GM12878 (cell line): ENCODE data around the gene CNTNAP5. TPM values are rescaled to one million over a fixed set of nuclear protein-coding genes. Genes with fewer than 3 reads are reported as not detected.

Source experiments
- ATAC-seq: fragments of 200-7000 bp; cut with Tn5 transposase; 3 replicates; pipeline ENCODE4 v1.9.1; 2020; ENCODE audit warnings: mild to moderate bottlenecking, moderate library complexity
- BruUV-seq: library from RNA; stranded (reverse); fragments of 400-500 nt; replicated peaks from 2 replicates; lab custom pipeline; 2021; lab: Mats Ljungman, UMichigan
- CTCF ChIA-PET: fragments of 300-600 bp; sonication (Branson Sonifier 250); formaldehyde crosslinking; extraction: SDS; loops from one replicate; lab custom pipeline; 2021; ENCODE audit warnings: inconsistent platforms; lab: Yijun Ruan, JAX
- POLR2A ChIA-PET: fragments of 350-600 bp; formaldehyde crosslinking; extraction: SDS; loops from one replicate; lab custom pipeline; 2021; ENCODE audit warnings: inconsistent platforms; lab: Charles Lee
- RAD21 ChIA-PET: fragments of 300-600 bp; sonication (Branson Sonifier 250); formaldehyde crosslinking; loops from one replicate; lab custom pipeline; 2023; ENCODE audit warnings: antibody characterized with exemption; ENCODE audit not compliant: unreplicated experiment; lab: Charles Lee
- SMC1A ChIA-PET: fragments of 300-600 bp; sonication (Branson Sonifier 250); formaldehyde crosslinking; loops from one replicate; lab custom pipeline; 2023; ENCODE audit not compliant: unreplicated experiment, uncharacterized antibody; lab: Charles Lee
- DNase-seq: peaks from one replicate; pipeline ENCODE4 v3.0.0-alpha.2; 2011; ENCODE audit warnings: low read depth, low spot score
- FAIRE-seq: peaks from 3 replicates; lab custom pipeline; 2011; peaks lifted over from hg19 to GRCh38; lab: Jason Lieb, UNC
- H2AFZ ChIP-seq: 2 replicates; pipeline ENCODE4 v1.6.0; 2011; ENCODE audit warnings: low read depth, low read length, control low read depth; ENCODE audit not compliant: control insufficient read depth
- H3K27ac ChIP-seq: 2 replicates; pipeline ENCODE4 v1.5.1; 2011; ENCODE audit warnings: control low read depth; ENCODE audit not compliant: control insufficient read depth, insufficient read depth
- H3K27me3 ChIP-seq, 2 experiments: replicated peaks in 1 of 2; 2 replicates each; pipeline versions ENCODE4 v1.6.0 to v1.6.1; 2011; ENCODE audit warnings: low read length in 1 of 2; ENCODE audit not compliant: control insufficient read depth in 2 of 2, insufficient read depth in 2 of 2
- H3K36me3 ChIP-seq, 2 experiments: 2 replicates each; pipeline ENCODE4 v1.5.1; 2011; ENCODE audit warnings: low read length in 1 of 2; ENCODE audit not compliant: control insufficient read depth in 2 of 2, insufficient read depth in 2 of 2
- H3K4me1 ChIP-seq: 2 replicates; pipeline ENCODE4 v1.6.1; 2011; ENCODE audit warnings: mild to moderate bottlenecking, low read length, moderate library complexity, mixed read lengths; ENCODE audit not compliant: control insufficient read depth, insufficient read depth
- H3K4me2 ChIP-seq: 2 replicates; pipeline ENCODE4 v1.6.0; 2011; ENCODE audit warnings: control low read depth; ENCODE audit not compliant: control insufficient read depth, insufficient read depth
- H3K4me3 ChIP-seq: fragments of 200-600 bp; sonication (generic); 2 replicates; pipeline ENCODE4 v1.5.1; 2016
- H3K79me2 ChIP-seq: 2 replicates; pipeline ENCODE4 v1.6.0; 2011; ENCODE audit warnings: low read length; ENCODE audit not compliant: control insufficient read depth, insufficient read depth
- H3K9ac ChIP-seq: 2 replicates; pipeline ENCODE4 v1.8.0; 2011; ENCODE audit warnings: low read length, control low read depth, mixed read lengths; ENCODE audit not compliant: control insufficient read depth, insufficient read depth
- H3K9me3 ChIP-seq: replicated peaks from 3 replicates; pipeline ENCODE4 v1.5.1; 2011; ENCODE audit warnings: mild to moderate bottlenecking, low read length; ENCODE audit not compliant: control insufficient read depth, insufficient read depth
- H4K20me1 ChIP-seq: 2 replicates; pipeline ENCODE4 v1.6.0; 2011; ENCODE audit not compliant: control insufficient read depth, insufficient read depth
- EGR1 ChIP-seq, 2 experiments: IDR thresholded peaks; 1 replicate in 1 of 2; 2 replicates in 1 of 2; pipeline ENCODE4 v1.6.1; 2011 to 2012; ENCODE audit warnings: low read depth in 2 of 2, low read length in 2 of 2, borderline replicate concordance in 1 of 2, mild to moderate bottlenecking in 1 of 2, moderate library complexity in 1 of 2
- JUND ChIP-seq: IDR thresholded peaks from 2 replicates; pipeline ENCODE4 v1.6.1; 2012; ENCODE audit warnings: low read depth, mild to moderate bottlenecking, low read length, improper control_type of control experiment, moderate library complexity
- LARP7 ChIP-seq: fragments of 450-650 bp; IDR thresholded peaks from 2 replicates; pipeline ENCODE4 v1.6.1; 2017; ENCODE audit warnings: mild to moderate bottlenecking
- POLR2AphosphoS5 ChIP-seq: IDR thresholded peaks from 2 replicates; pipeline ENCODE4 v1.6.1; 2011; ENCODE audit warnings: mild to moderate bottlenecking, low read length, inconsistent platforms
- RCOR1 ChIP-seq: conservative IDR thresholded peaks from 2 replicates; pipeline ENCODE4 v1.6.1; 2012; ENCODE audit warnings: low read depth, low read length, improper control_type of control experiment
- SMC3 ChIP-seq: IDR thresholded peaks from 2 replicates; pipeline ENCODE4 v1.6.1; 2011; ENCODE audit warnings: low read length, improper control_type of control experiment, borderline replicate concordance
- WGBS: methylation state at CpG from one replicate; pipeline ENCODE4 v1.1.6; 2016; ENCODE audit warnings: low lambda C conversion rate; ENCODE audit not compliant: insufficient replicate concordance, insufficient coverage; ENCODE audit errors: missing lambda C conversion rate; 5-methylcytosine and 5-hydroxymethylcytosine counted together
- in situ Hi-C: fragments of 300-500 bp; cut with MboI; formaldehyde crosslinking; loops from 9 replicates; pipeline ENCODE4 v1.14.3; 2018; ENCODE audit warnings: mixed read lengths
- intact Hi-C: fragments of 100-400 bp; cut with micrococcal nuclease; formaldehyde crosslinking; loops from one replicate; pipeline ENCODE4 v1.14.2; 2022; ENCODE audit not compliant: unreplicated experiment
- polyA plus RNA-seq, 11 experiments: library from polyadenylated mRNA; depleted of rRNA in 4 of 11; unstranded in 6 of 11; stranded (reverse) in 5 of 11; fragments of >200 nt; fragmentation: Nextera tagmentation in 4 of 11; fragmentation: Illumina TruSeq in 1 of 11; extraction: Ambion mirVana in 4 of 11; extraction: Trizol in 1 of 11; gene quantifications; 1 replicate in 1 of 11; 2 replicates in 10 of 11; pipeline versions ENCODE4 v1.2.1 to v1.2.3, GENCODE V29; 2011 to 2016; ENCODE audit warnings: inconsistent platforms in 2 of 11, missing spikeins in 2 of 11, low read depth in 1 of 11
- total RNA-seq, 4 experiments: library from RNA; depleted of rRNA in 3 of 4; stranded (reverse); fragments of >200 nt in 3 of 4; fragmentation: Illumina TruSeq in 1 of 4; extraction: Trizol in 1 of 4; gene quantifications; 2 replicates each; pipeline versions ENCODE4 v1.2.1 to v1.2.3, GENCODE V29; 2013 to 2021
- TF ChIP-seq, protein P1 (sequence below): IDR thresholded peaks from 2 replicates; pipeline ENCODE4 v1.6.1; 2012; ENCODE audit warnings: low read depth, low read length, improper control_type of control experiment
- TF ChIP-seq, protein P2 (sequence below): fragments of 450-650 bp; IDR thresholded peaks from 2 replicates; pipeline ENCODE4 v1.6.1; 2017; ENCODE audit warnings: borderline replicate concordance
- TF ChIP-seq, protein P3 (sequence below): IDR thresholded peaks from 2 replicates; pipeline ENCODE4 v1.6.1; 2011; ENCODE audit warnings: low read depth, low read length, improper control_type of control experiment, borderline replicate concordance
- TF ChIP-seq, protein P4 (sequence below): fragments of 450-650 bp; IDR thresholded peaks from 2 replicates; pipeline ENCODE4 v1.6.1; 2018; ENCODE audit warnings: mild to moderate bottlenecking, low read depth, moderate library complexity; ENCODE audit not compliant: partially characterized antibody

Gene CNTNAP5
- total and polyA plus RNA-seq, 10 of the 15 experiments (the other 5 are each of a cell fraction or from before 2014, with no cell fraction given), result not detected

DNA sequence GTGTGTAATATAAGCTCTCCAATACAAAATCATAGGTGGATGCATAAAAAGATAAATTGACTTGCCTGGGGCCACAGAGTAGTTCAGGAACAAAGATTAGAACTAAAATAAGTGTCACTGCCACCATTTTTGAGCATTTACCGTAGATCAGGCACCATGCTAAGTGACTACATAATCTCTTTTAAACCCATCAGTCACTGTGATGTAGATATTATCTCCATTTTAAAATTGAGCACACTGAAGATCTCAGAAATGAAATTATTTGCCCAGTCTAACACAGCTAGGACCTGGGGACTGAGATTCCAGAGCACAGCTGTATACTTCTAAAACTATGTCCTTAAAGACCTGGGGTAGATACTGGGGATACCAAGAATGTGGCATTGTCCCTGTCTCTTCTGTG is 737.3 kb downstream of the CNTNAP5 start:
- no TSS peak for BruUV-seq
- intact Hi-C loops, result no loop called here
- Histone ChIP-seq H3K9ac (no peak overlapping the region), H3K4me2 (no peak overlapping the region), H3K4me3 (no peak overlapping the region), H2AFZ (no peak overlapping the region), H3K79me2 (no peaks in the 10 kb centered on the region), H4K20me1 (no peaks in the 10 kb centered on the region), H3K36me3 (no peaks in the 10 kb centered on the region), H3K27ac (no peak overlapping the region), H3K27me3 (no peaks in the 10 kb centered on the region), H3K4me1 (no peaks in the 10 kb centered on the region), H3K9me3 (no peaks in the 10 kb centered on the region)
- RAD21 ChIA-PET, result no interaction called here
- POLR2A ChIA-PET, result no interaction called here
- in situ Hi-C loops, result no loop called here
- SMC1A ChIA-PET, result no interaction called here
- no peak for TF ChIP-seq SMC3
- TF ChIP-seq, protein P1, sequence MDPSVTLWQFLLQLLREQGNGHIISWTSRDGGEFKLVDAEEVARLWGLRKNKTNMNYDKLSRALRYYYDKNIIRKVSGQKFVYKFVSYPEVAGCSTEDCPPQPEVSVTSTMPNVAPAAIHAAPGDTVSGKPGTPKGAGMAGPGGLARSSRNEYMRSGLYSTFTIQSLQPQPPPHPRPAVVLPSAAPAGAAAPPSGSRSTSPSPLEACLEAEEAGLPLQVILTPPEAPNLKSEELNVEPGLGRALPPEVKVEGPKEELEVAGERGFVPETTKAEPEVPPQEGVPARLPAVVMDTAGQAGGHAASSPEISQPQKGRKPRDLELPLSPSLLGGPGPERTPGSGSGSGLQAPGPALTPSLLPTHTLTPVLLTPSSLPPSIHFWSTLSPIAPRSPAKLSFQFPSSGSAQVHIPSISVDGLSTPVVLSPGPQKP, result no peak
- TF ChIP-seq POLR2AphosphoS5, result no peak
- no peak for TF ChIP-seq JUND
- TF ChIP-seq RCOR1, result no peak
- TF ChIP-seq, protein P2, sequence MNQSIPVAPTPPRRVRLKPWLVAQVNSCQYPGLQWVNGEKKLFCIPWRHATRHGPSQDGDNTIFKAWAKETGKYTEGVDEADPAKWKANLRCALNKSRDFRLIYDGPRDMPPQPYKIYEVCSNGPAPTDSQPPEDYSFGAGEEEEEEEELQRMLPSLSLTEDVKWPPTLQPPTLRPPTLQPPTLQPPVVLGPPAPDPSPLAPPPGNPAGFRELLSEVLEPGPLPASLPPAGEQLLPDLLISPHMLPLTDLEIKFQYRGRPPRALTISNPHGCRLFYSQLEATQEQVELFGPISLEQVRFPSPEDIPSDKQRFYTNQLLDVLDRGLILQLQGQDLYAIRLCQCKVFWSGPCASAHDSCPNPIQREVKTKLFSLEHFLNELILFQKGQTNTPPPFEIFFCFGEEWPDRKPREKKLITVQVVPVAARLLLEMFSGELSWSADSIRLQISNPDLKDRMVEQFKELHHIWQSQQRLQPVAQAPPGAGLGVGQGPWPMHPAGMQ, result no peak
- no peak for TF ChIP-seq LARP7
- TF ChIP-seq, protein P3, sequence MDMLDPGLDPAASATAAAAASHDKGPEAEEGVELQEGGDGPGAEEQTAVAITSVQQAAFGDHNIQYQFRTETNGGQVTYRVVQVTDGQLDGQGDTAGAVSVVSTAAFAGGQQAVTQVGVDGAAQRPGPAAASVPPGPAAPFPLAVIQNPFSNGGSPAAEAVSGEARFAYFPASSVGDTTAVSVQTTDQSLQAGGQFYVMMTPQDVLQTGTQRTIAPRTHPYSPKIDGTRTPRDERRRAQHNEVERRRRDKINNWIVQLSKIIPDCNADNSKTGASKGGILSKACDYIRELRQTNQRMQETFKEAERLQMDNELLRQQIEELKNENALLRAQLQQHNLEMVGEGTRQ, result no peak
- TF ChIP-seq, protein P4, sequence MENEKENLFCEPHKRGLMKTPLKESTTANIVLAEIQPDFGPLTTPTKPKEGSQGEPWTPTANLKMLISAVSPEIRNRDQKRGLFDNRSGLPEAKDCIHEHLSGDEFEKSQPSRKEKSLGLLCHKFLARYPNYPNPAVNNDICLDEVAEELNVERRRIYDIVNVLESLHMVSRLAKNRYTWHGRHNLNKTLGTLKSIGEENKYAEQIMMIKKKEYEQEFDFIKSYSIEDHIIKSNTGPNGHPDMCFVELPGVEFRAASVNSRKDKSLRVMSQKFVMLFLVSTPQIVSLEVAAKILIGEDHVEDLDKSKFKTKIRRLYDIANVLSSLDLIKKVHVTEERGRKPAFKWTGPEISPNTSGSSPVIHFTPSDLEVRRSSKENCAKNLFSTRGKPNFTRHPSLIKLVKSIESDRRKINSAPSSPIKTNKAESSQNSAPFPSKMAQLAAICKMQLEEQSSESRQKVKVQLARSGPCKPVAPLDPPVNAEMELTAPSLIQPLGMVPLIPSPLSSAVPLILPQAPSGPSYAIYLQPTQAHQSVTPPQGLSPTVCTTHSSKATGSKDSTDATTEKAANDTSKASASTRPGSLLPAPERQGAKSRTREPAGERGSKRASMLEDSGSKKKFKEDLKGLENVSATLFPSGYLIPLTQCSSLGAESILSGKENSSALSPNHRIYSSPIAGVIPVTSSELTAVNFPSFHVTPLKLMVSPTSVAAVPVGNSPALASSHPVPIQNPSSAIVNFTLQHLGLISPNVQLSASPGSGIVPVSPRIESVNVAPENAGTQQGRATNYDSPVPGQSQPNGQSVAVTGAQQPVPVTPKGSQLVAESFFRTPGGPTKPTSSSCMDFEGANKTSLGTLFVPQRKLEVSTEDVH, result no peak
- no peak for TF ChIP-seq EGR1 (IDR thresholded peaks at IDR 0.05; ENCODE audit: borderline replicate concordance in 1 of 2, low read depth in 2 of 2, low read length in 2 of 2)
- no peak for FAIRE-seq
- WGBS, result 0% methylated on average over 1 of the region's 1 CpG
- CTCF ChIA-PET, result no interaction called here
- ATAC-seq, result no peak
- no peak for DNase-seq
